ENCODE data around the gene VPS37B.

DNA sequence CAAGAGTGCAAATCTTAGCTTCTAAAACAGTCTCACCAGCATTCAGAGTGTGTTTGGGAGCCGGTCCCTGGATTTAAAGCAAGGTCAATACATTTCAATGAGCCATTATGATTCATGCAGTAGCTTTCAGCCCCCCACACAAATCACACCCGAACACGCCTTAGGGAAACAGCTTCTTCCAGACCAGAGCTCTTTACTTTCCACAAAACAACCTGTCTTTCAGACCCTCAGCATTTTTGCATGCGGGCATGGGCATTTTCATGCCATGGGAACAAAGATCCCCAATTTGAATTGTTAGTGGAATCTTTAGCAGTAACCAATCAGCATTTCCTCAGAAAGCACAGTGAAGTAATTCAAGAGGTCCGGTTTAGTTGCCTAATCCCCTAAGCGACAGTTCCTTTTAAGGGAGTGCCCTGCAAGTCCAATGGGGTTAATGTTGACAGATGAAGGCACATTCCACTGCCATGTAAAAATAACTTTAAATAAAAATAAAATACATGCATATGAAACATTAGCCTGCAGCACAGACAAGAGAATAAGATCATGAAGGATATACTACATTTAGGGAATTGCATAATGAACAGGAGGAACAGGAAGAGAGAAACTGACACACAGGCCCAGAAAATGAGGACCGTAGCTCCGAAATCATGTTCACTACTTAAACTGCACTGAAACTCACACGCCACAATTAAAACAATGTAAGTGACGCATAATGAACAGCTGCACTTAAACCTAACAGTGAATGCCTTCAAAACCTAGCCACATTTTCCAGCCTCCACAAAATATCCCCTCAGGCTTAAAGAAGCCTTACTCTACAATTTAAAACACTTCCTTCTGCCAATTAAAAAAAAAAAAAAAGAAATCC lies 4.0 kb downstream of the VPS37B start:
- TF ChIP-seq POLR2AphosphoS5 (IDR thresholded peaks at IDR 0.05; ENCODE audit: low read depth, low read length) = no peak
- no peak for TF ChIP-seq POLR2A (IDR thresholded peaks at IDR 0.05; ENCODE audit: low read depth, low read length)
- no peak for TF ChIP-seq TAF1 (IDR thresholded peaks at IDR 0.05; ENCODE audit: borderline replicate concordance, low read depth, low read length)

All from GM12892 (cell line).